ENCODE measurements around the gene LRRC28. TPM values are rescaled to one million over a fixed set of nuclear protein-coding genes. Genes with fewer than 3 reads are reported as not detected.

The LRRC28 gene
- total RNA-seq, 2 experiments from 2014 or later, result 19.5 to 19.6 TPM

DNA sequence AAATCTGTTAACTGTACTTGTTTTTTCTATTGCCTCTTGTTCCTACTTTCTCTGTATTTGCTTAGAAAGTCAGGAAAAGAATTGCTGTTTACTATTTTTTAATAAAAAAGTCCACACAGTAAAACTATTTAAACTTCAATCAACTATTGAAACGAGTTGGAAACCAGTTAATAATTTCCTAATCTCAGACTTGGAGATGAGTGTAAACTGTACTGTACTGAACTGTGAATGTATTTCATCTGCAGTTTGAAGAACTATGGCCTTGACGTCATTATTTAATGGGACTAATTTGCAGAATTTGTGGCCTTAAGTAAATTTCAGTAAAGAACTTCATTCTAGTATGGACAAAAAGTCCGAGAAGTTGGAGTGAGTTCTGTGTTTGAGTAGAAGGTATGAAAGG is 89.1 kb downstream of the LRRC28 start:
- POLR2A ChIA-PET, result no interaction called here
- Mint-ChIP-seq H3K4me3 (no peak overlapping the region), H3K4me1 (peaks cover 8% of the 10 kb centered on the region)

DNA sequence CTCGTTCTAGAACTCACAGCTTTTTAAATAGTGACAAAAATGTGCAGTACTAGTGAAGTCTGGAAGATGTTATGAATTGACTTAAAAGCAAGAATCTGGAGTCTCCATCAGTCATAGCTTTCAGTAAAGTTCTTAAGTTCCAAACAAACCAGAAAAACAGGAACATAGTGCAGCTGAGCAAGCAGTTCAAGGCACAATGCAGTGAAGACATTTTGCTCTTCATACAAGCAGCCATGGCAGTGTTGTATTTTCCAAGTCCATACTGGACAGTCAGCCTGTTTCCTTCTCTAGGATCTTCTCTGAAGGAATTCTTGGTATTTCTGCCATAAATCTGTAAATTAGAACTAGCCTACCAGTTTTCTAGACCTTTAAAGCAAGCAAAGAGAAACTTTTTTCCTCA is 90.5 kb downstream of the LRRC28 start:
- no peaks in the 10 kb centered on the region for H3K27me3 Mint-ChIP-seq
- POLR2A ChIA-PET, result no interaction called here

More for the DNA sequence above, 89.1 kb downstream of the LRRC28 start:
- H3K27ac Mint-ChIP-seq, result no peak overlapping the region
- H3K36me3 Mint-ChIP-seq (ENCODE audit: low read depth), result no peaks in the 10 kb centered on the region
- no peak for DNase-seq
- no peaks in the 10 kb centered on the region for H3K27me3 Mint-ChIP-seq
- no peaks in the 10 kb centered on the region for H3K9me3 Mint-ChIP-seq
- CTCF ChIA-PET, result interaction anchor here (0.7 to 1.2 kb wide), 2 partner anchors 67 to 364 kb away, joined by 3 read pairs; no protein-coding TSS in a partner anchor

DNA sequence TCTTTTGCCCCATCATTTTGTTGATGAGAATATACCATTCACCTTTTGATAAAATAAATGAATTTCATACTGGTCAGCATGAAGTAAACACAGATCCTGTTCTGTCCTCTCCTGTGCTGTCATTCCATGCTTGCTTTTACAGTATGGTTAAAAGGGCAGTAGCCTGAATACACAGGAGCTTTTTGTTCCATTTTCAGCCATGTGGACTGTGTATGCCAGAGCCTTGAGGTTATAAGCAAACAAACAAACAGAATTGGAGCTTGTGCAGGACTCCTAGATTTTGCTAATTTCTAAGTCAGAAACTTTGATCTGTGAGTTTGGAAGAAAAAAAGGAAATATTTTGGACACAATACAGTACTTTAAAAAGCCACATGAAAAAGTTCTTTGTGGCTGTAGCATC is 91.9 kb downstream of the LRRC28 start:
- Mint-ChIP-seq H3K27ac (no peak overlapping the region), H3K4me3 (no peak overlapping the region), H3K9me3 (no peaks in the 10 kb centered on the region), H3K36me3 (ENCODE audit: low read depth) (no peaks in the 10 kb centered on the region), H3K27me3 (no peaks in the 10 kb centered on the region), H3K4me1 (peaks cover 8% of the 10 kb centered on the region)
- ChIA-PET POLR2A (interaction anchor here (1.3 kb wide), 1 partner anchor 28 kb away, joined by 4 read pairs; no protein-coding TSS in a partner anchor), CTCF (interaction anchor here (1.0 to 2.2 kb wide), 3 partner anchors 9 to 361 kb away, joined by 3 to 14 read pairs (median 3); no protein-coding TSS in a partner anchor)
- no peak for DNase-seq

More for the DNA sequence above, 90.5 kb downstream of the LRRC28 start:
- DNase-seq, result no peak
- no peaks in the 10 kb centered on the region for H3K36me3 Mint-ChIP-seq (ENCODE audit: low read depth)
- no peak overlapping the region for H3K27ac Mint-ChIP-seq
- no peak overlapping the region for H3K4me3 Mint-ChIP-seq
- CTCF ChIA-PET, result interaction anchor here (0.9 to 1.1 kb wide), 2 partner anchors 52 to 363 kb away, joined by 3 to 4 read pairs; no protein-coding TSS in a partner anchor
- no peaks in the 10 kb centered on the region for H3K9me3 Mint-ChIP-seq
- peaks cover 8% of the 10 kb centered on the region for H3K4me1 Mint-ChIP-seq

DNA sequence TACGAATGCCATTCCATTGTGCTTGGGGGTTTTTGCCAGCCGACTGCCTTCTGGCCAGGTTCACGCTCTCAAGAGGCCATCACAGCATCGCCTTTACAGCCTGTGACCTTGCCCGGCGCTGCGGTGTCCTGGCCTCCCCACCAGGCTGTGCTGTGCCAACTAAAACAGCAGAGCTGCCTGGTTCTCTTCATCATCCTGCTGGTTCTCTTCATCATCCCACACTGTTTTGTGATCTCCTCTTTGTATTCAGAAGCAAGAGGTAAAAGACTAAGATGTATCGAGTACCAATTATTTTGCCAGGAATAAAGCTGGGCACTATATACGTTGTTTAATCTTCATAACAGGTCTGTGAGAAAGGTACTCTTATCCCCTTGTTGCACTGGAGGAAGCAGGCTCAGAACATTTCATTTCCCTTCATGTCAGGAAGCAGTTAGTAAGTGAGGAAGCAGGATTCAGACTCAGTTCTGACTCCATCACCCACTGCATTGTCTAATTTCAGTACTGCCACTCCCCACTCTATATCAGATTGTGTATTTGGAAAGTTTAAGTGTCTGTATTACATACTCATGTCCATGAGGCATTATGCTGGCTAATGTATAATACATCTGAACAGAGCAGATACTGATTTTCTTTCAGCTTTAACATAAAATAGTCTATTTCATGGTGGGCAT is 92.7 kb downstream of the LRRC28 start:
- Mint-ChIP-seq H3K27me3 (no peaks in the 10 kb centered on the region), H3K36me3 (ENCODE audit: low read depth) (no peaks in the 10 kb centered on the region), H3K27ac (no peak overlapping the region), H3K9me3 (no peaks in the 10 kb centered on the region), H3K4me3 (no peak overlapping the region), H3K4me1 (peaks cover 8% of the 10 kb centered on the region)
- CTCF ChIA-PET, result interaction anchor here (0.8 to 2.2 kb wide), 5 partner anchors 10 to 360 kb away, joined by 3 to 14 read pairs (median 3); no protein-coding TSS in a partner anchor
- peak; percentile 30 for DNase-seq
- POLR2A ChIA-PET, result interaction anchor here (1.3 kb wide), 1 partner anchor 27 kb away, joined by 4 read pairs; no protein-coding TSS in a partner anchor

DNA sequence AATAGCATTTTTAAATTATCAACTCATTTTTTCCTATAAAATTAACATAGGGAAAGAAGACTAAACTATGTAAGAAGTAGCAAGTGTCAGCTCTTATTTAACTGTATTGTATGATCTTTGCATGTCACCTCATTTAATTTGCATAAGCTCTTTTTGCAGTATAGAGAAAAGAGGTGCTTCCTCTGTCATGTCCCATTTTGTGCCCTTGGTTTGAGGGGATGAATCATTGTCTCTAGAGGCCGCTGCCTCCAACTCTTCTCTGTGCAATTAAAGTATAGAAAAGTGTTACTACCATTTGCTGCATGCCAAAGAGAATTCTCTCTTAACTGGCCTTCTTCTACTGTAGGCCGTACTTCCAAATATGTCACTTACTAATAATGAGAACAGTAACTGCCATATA is 93.4 kb downstream of the LRRC28 start:
- Mint-ChIP-seq H3K4me3 (no peak overlapping the region), H3K9me3 (no peaks in the 10 kb centered on the region), H3K4me1 (peaks cover 8% of the 10 kb centered on the region), H3K27ac (no peak overlapping the region), H3K27me3 (no peaks in the 10 kb centered on the region), H3K36me3 (ENCODE audit: low read depth) (peaks cover 5% of the 10 kb centered on the region)
- DNase-seq, result no peak
- POLR2A ChIA-PET, result no interaction called here
- CTCF ChIA-PET, result interaction anchor here (0.8 to 2.2 kb wide), 3 partner anchors 23 to 360 kb away, joined by 3 to 14 read pairs (median 5); no protein-coding TSS in a partner anchor

DNA sequence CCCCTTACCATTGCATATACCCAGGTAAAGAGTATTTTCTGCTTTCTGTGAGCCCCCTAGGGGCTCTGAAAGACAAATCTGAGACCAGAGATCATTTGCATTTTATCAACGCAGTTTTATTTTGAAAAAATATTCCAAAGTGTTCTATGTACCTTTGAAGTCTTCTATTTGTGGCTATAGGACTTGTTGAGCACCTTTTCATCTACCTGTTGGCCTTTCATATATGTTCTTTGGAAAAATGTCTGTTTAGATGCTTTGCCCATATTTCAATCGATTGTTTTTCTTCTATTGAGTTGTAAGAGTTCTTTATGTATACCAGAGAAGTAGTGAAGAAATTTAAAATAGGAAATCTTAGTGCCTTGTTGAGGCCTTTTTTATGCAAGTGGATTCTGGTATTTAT is 94.0 kb downstream of the LRRC28 start:
- Mint-ChIP-seq H3K9me3 (no peaks in the 10 kb centered on the region), H3K27ac (no peak overlapping the region), H3K36me3 (ENCODE audit: low read depth) (peaks cover 5% of the 10 kb centered on the region), H3K27me3 (no peaks in the 10 kb centered on the region), H3K4me1 (peaks cover 8% of the 10 kb centered on the region), H3K4me3 (no peak overlapping the region)
- ChIA-PET CTCF (interaction anchor here (1.3 to 2.2 kb wide), 2 partner anchors 26 to 359 kb away, joined by 5 to 14 read pairs; no protein-coding TSS in a partner anchor), POLR2A (no interaction called here)
- no peak for DNase-seq

DNA sequence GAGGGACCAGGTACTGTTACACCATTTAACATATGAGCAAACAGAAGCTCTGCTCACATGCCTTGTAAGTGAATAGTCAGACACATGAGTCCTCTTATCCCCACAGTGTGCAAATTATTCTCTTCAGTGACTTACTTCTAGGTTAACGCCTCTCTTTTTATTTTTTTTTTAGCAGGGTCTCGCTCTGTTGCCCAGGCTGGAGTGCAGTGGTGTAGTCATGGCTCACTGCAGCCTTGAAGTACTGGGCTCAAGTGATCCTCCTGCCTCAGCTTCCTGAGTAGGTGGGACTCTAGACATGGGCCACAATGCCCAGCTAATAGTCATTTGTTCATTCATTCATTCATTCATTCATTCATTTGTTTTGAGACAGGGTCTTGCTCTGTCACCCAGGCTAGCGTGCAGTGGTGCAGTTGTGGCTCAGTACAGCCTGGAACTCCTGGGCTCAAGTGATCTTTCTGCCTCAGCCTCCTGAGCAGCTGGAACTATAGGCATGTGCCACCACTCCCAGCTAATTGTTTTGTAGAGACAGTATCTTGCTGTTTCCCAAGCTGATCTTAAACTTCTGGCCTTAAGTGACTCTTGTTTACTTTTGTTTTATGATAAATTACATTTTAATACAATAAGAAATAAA is 94.7 kb downstream of the LRRC28 start:
- H3K9me3 Mint-ChIP-seq, result no peaks in the 10 kb centered on the region
- no peak for DNase-seq
- H3K27me3 Mint-ChIP-seq, result no peaks in the 10 kb centered on the region
- peaks cover 5% of the 10 kb centered on the region for H3K36me3 Mint-ChIP-seq (ENCODE audit: low read depth)
- ChIA-PET CTCF (no interaction called here), POLR2A (no interaction called here)
- no peak overlapping the region for H3K4me3 Mint-ChIP-seq
- H3K27ac Mint-ChIP-seq, result no peak overlapping the region
- peaks cover 8% of the 10 kb centered on the region for H3K4me1 Mint-ChIP-seq

DNA sequence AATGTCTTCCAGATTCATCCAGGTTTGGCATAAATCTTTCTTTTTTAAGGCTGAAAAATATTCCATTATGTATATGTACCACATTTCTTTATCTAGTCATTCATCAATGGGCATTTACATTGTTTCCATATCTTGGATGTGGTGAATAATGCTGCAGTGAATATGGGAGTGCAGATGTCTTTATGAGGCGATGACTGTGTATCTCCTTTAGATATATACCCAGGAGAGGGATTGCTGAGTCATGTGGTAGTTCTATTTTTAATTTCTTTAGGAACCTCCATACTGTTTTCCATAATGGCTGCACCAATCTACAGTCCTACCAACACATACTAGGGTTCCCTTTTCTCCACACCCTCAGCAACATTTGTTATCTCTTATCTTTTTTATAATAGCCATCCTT is 96.3 kb downstream of the LRRC28 start:
- Mint-ChIP-seq H3K36me3 (ENCODE audit: low read depth) (peaks cover 5% of the 10 kb centered on the region), H3K9me3 (no peaks in the 10 kb centered on the region), H3K4me3 (no peak overlapping the region), H3K4me1 (peaks cover 8% of the 10 kb centered on the region), H3K27ac (no peak overlapping the region), H3K27me3 (no peaks in the 10 kb centered on the region)
- DNase-seq, result no peak
- ChIA-PET CTCF (no interaction called here), POLR2A (no interaction called here)

DNA sequence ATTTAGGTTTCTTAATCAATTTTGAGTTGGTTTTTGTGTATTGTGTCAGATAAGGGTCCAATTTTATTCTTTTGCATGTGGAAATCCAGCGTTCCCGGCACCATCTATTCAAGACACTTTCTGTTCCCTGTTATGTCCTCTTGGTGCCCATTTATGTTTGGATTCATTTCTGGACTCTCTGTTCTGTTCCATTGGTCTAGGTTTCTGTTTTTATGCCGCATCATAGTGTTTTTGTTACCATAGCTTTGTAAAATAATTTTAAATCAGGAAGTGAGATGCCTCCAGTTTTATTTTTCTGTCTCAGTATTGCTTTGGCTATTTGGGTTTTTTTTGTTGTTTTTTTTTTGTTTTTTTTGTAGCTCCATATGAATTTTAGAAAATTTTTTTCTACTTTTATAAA is 97.1 kb downstream of the LRRC28 start:
- Mint-ChIP-seq H3K36me3 (ENCODE audit: low read depth) (peaks cover 7% of the 10 kb centered on the region), H3K27ac (no peak overlapping the region), H3K9me3 (no peaks in the 10 kb centered on the region), H3K4me3 (no peak overlapping the region), H3K4me1 (peaks cover 8% of the 10 kb centered on the region), H3K27me3 (no peaks in the 10 kb centered on the region)
- ChIA-PET CTCF (interaction anchor here (1.0 kb wide), 1 partner anchor 76 kb away, joined by 3 read pairs; no protein-coding TSS in a partner anchor), POLR2A (no interaction called here)
- no peak for DNase-seq

DNA sequence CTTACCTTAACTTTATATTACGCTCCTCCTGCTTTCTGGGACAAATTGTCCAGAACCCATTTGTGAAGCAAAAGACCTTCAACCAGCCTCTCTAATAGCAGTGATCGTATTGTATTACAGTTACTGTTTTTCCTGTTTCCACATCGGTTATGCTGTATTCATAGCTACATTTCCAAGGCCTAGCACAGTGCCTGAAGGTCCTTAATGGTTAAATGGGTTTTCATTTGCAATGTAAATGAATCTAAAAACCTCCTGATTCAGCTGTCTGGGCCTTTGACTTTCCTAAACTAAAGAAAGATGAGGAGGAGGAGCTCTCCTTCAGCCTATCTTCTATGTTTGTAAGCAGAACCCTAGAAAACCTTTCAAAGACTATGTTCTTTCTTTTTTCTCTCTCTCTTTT is 99.1 kb downstream of the LRRC28 start:
- no peaks in the 10 kb centered on the region for H3K4me1 Mint-ChIP-seq
- ChIA-PET POLR2A (no interaction called here), CTCF (no interaction called here)
- no peak for DNase-seq
- no peaks in the 10 kb centered on the region for H3K27me3 Mint-ChIP-seq
- H3K9me3 Mint-ChIP-seq, result no peaks in the 10 kb centered on the region
- no peak overlapping the region for H3K27ac Mint-ChIP-seq
- H3K36me3 Mint-ChIP-seq (ENCODE audit: low read depth), result peaks cover 7% of the 10 kb centered on the region
- H3K4me3 Mint-ChIP-seq, result no peak overlapping the region

DNA sequence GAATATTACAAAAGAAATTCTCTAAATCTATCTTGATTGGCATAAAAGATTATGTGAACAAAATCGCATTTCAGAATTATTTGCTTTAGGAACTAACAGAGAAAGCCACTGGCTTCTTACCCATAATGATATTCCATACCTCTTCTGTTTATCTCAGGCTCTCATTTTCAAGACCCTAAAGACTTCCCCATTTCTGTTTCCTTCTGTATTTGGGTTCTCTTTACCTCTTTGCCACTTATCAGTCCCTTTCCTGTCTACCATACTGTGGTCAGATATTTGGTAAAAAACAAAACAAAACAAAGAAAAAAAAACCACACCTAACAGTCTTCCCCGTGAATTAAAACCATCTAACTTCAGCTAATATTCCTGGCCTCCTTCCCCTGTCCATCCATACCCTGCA is 108.5 kb downstream of the LRRC28 start:
- no peak for DNase-seq
- no peak overlapping the region for H3K27ac Mint-ChIP-seq
- CTCF ChIA-PET, result no interaction called here
- peaks cover 17% of the 10 kb centered on the region for H3K36me3 Mint-ChIP-seq (ENCODE audit: low read depth)
- no peaks in the 10 kb centered on the region for H3K27me3 Mint-ChIP-seq
- no peaks in the 10 kb centered on the region for H3K9me3 Mint-ChIP-seq
- peaks cover 6% of the 10 kb centered on the region for H3K4me1 Mint-ChIP-seq
- H3K4me3 Mint-ChIP-seq, result no peak overlapping the region
- POLR2A ChIA-PET, result interaction anchor here (1.3 kb wide), 1 partner anchor 22 kb away, joined by 4 read pairs; no protein-coding TSS in a partner anchor

DNA sequence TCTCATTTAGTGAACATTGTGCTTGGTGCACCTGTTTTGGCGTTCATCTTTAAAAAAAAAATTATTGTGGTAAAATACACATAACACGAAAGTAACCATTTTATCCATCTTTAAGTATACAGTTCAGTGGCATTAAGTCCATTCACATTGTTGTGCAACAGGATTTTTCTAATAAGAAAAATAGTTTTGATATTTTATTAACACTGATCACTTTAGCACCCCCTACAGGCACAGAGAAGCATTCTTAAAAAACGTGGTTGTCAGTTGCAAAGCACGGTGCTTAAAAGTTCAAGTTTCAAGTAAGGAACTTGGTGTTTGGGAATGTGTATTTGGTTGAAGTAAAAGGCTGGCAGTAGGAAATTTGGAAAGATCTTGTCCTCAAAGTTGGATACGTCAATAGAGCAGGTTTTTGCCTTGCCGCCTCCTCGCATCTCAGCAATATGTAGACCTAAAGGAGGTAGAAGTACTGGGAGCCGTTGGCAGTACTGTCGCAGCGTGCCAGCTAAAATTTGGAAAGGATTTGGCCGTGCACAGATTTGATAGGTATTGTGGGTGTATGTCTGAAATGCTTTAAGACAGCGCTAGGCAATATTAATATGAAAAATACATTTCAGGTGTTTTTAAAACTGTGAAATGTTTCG is 110.4 kb downstream of the LRRC28 start:
- ChIA-PET CTCF (interaction anchor here (1.0 to 2.0 kb wide), 2 partner anchors 9 to 88 kb away, joined by 3 to 4 read pairs; no protein-coding TSS in a partner anchor), POLR2A (no interaction called here)
- Mint-ChIP-seq H3K4me1 (peaks cover 6% of the 10 kb centered on the region), H3K36me3 (ENCODE audit: low read depth) (peaks cover 14% of the 10 kb centered on the region), H3K9me3 (peaks cover 5% of the 10 kb centered on the region), H3K27ac (no peak overlapping the region), H3K27me3 (no peaks in the 10 kb centered on the region), H3K4me3 (no peak overlapping the region)
- no peak for DNase-seq

DNA sequence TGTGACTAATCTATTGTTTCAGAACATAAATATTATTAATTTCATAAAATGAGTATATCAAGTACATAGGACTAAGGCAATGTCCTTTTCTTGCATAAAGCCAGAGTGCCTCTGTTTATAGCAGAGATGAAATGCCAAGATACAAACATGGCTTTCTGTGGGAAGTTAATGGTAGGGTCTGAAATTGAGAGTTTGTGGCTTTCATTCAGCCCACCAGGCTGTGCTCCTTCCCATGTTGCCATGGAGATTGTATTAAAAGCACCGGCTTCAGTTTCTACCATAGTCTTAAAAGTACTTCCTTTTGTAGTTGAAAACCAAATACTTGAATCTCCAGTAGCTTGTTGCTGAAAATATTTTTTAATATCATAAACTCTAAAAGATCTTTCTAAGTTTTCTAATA is 114.0 kb downstream of the LRRC28 start:
- peaks cover 11% of the 10 kb centered on the region for H3K9me3 Mint-ChIP-seq
- peaks cover 8% of the 10 kb centered on the region for H3K4me1 Mint-ChIP-seq
- ChIA-PET POLR2A (no interaction called here), CTCF (interaction anchor here (0.9 kb wide), 1 partner anchor 11 kb away, joined by 3 read pairs; no protein-coding TSS in a partner anchor)
- H3K4me3 Mint-ChIP-seq, result no peak overlapping the region
- H3K27ac Mint-ChIP-seq, result no peak overlapping the region
- no peak for DNase-seq
- H3K36me3 Mint-ChIP-seq (ENCODE audit: low read depth), result peaks cover 27% of the 10 kb centered on the region
- H3K27me3 Mint-ChIP-seq, result no peaks in the 10 kb centered on the region
